Activated T-cell treated with anti-CD3 and anti-CD28 coated beads for 48 hours (primary cell): Measurements from ENCODE around the gene CNDP1.
"Not testable (repeated sequence)": the region's sequence is repeated elsewhere in the genome, so short reads cannot be mapped to it uniquely, and the experiment has no call there.

ENCODE experiments used
- DNase-seq: peaks from one replicate; pipeline ENCODE4 v3.0.0-alpha.2; 2020; ENCODE audit warnings: low read depth

Gene CNDP1

GRCh38 chr18:74546751-74547530 is 12.6 kb downstream of the CNDP1 start:
- no peak for DNase-seq

- DNase-seq: no peak
Measured at GRCh38 chr18:74547860-74548259, 13.6 kb downstream of the CNDP1 start.

GRCh38 chr18:74549591-74550104 is 15.3 kb downstream of the CNDP1 start:
- DNase-seq: no peak

GRCh38 chr18:74550886-74551285 is 16.6 kb downstream of the CNDP1 start:
- DNase-seq: no peak

- no peak for DNase-seq
Measured at GRCh38 chr18:74551452-74551851, 17.2 kb downstream of the CNDP1 start.

- peak; percentile 63 for DNase-seq
Measured at GRCh38 chr18:74551936-74552555, 17.7 kb downstream of the CNDP1 start.

GRCh38 chr18:74556126-74556525 is 21.8 kb downstream of the CNDP1 start:
- DNase-seq: no peak

- no peak for DNase-seq
Measured at GRCh38 chr18:74558096-74558495, 23.8 kb downstream of the CNDP1 start.

GRCh38 chr18:74562131-74562730 is 27.9 kb downstream of the CNDP1 start:
- no peak for DNase-seq

GRCh38 chr18:74562775-74563174 is 28.5 kb downstream of the CNDP1 start:
- DNase-seq: no peak

GRCh38 chr18:74563999-74564398 is 29.7 kb downstream of the CNDP1 start:
- no peak for DNase-seq

GRCh38 chr18:74565164-74565563 is 30.9 kb downstream of the CNDP1 start:
- not testable (repeated sequence) for DNase-seq

GRCh38 chr18:74565993-74566392 is 31.7 kb downstream of the CNDP1 start:
- DNase-seq: not testable (repeated sequence)

- DNase-seq: no peak
Measured at GRCh38 chr18:74567822-74568221, 33.5 kb downstream of the CNDP1 start.

GRCh38 chr18:74569401-74569800 is 35.1 kb downstream of the CNDP1 start:
- DNase-seq: no peak

- no peak for DNase-seq
Measured at GRCh38 chr18:74570266-74570665, 36.0 kb downstream of the CNDP1 start.

- no peak for DNase-seq
Measured at GRCh38 chr18:74571895-74572680, 37.8 kb downstream of the CNDP1 start.

GRCh38 chr18:74573053-74573452 is 38.8 kb downstream of the CNDP1 start:
- no peak for DNase-seq

GRCh38 chr18:74574916-74575315 is 40.6 kb downstream of the CNDP1 start:
- no peak for DNase-seq

- DNase-seq: no peak
Measured at GRCh38 chr18:74577019-74577418, 42.7 kb downstream of the CNDP1 start.

GRCh38 chr18:74579496-74580065 is 45.3 kb downstream of the CNDP1 start:
- DNase-seq: no peak

GRCh38 chr18:74582642-74583041 is 48.3 kb downstream of the CNDP1 start:
- DNase-seq: no peak
